Thyroid gland (tissue), 4 donors: ENCODE data around the gene SMCHD1.

Experiments used
- CTCF ChIP-seq, 6 experiments: fragments of 200-600 bp in 3 of 6; fragments of 450-650 bp in 3 of 6; sonication (generic) in 3 of 6; IDR thresholded peaks; one replicate each; pipeline ENCODE4 v1.5.1; 2016 to 2019; ENCODE audit warnings: antibody characterized with exemption in 6 of 6, mild to moderate bottlenecking in 2 of 6, inconsistent platforms in 1 of 6, moderate library complexity in 1 of 6
- POLR2A ChIP-seq, 2 donors: fragments of 450-650 bp; IDR thresholded peaks; one replicate each; pipeline ENCODE4 v1.6.1; 2017; ENCODE audit warnings: antibody characterized with exemption in 2 of 2, mild to moderate bottlenecking in 2 of 2, moderate library complexity in 1 of 2

DNA sequence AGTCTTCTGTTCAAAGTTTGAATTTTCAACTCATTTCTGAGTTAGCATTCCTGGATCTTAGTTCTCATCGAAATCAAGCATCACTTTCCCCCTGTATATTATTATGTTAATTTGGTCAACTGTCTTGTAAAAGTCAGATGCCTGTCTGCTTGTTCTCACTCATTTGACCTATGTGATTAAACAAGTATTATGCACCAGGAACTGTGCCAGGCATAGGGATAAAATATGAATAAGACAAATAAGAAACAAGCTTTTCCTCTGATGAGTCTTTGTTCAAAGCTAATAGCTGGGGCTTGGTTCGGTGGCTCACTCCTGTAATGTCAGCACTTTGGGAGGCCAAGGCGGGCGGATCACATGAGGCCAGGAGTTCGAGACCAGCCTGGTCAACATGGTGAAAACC is 171.5 kb downstream of the SMCHD1 start:
- TF ChIP-seq CTCF (IDR thresholded peaks at IDR 0.05) (no peak), POLR2A (IDR thresholded peaks at IDR 0.05) (no peak)
